GM21786 (cell line): ENCODE results near the gene REPS1.
"Not testable (repeated sequence)": the region's sequence is repeated elsewhere in the genome, so short reads cannot be mapped to it uniquely, and the experiment has no call there.

Experiments used
- ATAC-seq: cut with Tn5 transposase; IDR thresholded peaks from one replicate; pipeline ENCODE4 v1.9.1; 2021; ENCODE audit not compliant: unreplicated experiment

REPS1 gene

GRCh38 chr6:138987643-138988468 lies at the start of gene REPS1:
TSS of gene REPS1 (minus strand) at chr6:138988253. CDS start at chr6:138987682, 571 bp downstream.
- ATAC-seq: peak; percentile 86

- no peak for ATAC-seq
Measured at GRCh38 chr6:139037490-139037889, 49.4 kb upstream of the REPS1 start.

- ATAC-seq: peak; percentile 59
Measured at GRCh38 chr6:139030228-139030963, 42.3 kb upstream of the REPS1 start.

- ATAC-seq: peak; percentile 29
Measured at GRCh38 chr6:139029470-139030227, 41.6 kb upstream of the REPS1 start.

- peak; percentile 46 for ATAC-seq
Measured at GRCh38 chr6:139028658-139029469, 40.8 kb upstream of the REPS1 start, which contains the start of gene ABRACL. TSS of gene ABRACL (plus strand) at chr6:139028745. CDS start at chr6:139034161, 5,416 bp downstream.

- peak; percentile 0 for ATAC-seq
Measured at GRCh38 chr6:139028215-139028657, 40.2 kb upstream of the REPS1 start.

GRCh38 chr6:139027620-139028182 lies 39.6 kb upstream of the REPS1 start:
- ATAC-seq: no peak

- ATAC-seq: not testable (repeated sequence)
Measured at GRCh38 chr6:139025416-139025815, 37.4 kb upstream of the REPS1 start.

GRCh38 chr6:139020689-139021088 lies 32.6 kb upstream of the REPS1 start:
- no peak for ATAC-seq

- no peak for ATAC-seq
Measured at GRCh38 chr6:139019722-139020121, 31.7 kb upstream of the REPS1 start.

GRCh38 chr6:139017227-139017626 lies 29.2 kb upstream of the REPS1 start:
- no peak for ATAC-seq

- ATAC-seq: peak; percentile 80
Measured at GRCh38 chr6:139016337-139017213, 28.5 kb upstream of the REPS1 start.

GRCh38 chr6:139014945-139015344 lies 26.9 kb upstream of the REPS1 start:
- ATAC-seq: no peak

- ATAC-seq: no peak
Measured at GRCh38 chr6:139013185-139013800, 25.2 kb upstream of the REPS1 start.

- ATAC-seq: no peak
Measured at GRCh38 chr6:139011980-139012379, 23.9 kb upstream of the REPS1 start.

GRCh38 chr6:139010674-139011073 lies 22.6 kb upstream of the REPS1 start:
- no peak for ATAC-seq

GRCh38 chr6:139008117-139008516 lies 20.1 kb upstream of the REPS1 start:
- ATAC-seq: no peak

GRCh38 chr6:139007428-139007827 lies 19.4 kb upstream of the REPS1 start:
- ATAC-seq: no peak

GRCh38 chr6:139006477-139006876 lies 18.4 kb upstream of the REPS1 start:
- ATAC-seq: no peak
